IPS-18c (cell line): ENCODE data around the gene SPATA16.
"Not testable (repeated sequence)": the region's sequence is repeated elsewhere in the genome, so short reads cannot be mapped to it uniquely, and the experiment has no call there.

ENCODE experiments used
- H3K4me3 ChIP-seq: 2 replicates; pipeline ENCODE4 v1.7.0; 2013; ENCODE audit warnings: low read depth, mild to moderate bottlenecking, low read length, moderate library complexity; ENCODE audit not compliant: insufficient read depth
- H3K9me3 ChIP-seq: one replicate; pipeline ENCODE4 v1.6.1; 2013; ENCODE audit warnings: mild to moderate bottlenecking, low read length, moderate library complexity; ENCODE audit not compliant: control insufficient read depth, insufficient read depth

SPATA16 gene

GRCh38 chr3:172982736-172983364 is 158.2 kb downstream of the SPATA16 start:
- Histone ChIP-seq H3K4me3 (no peak overlapping the region), H3K9me3 (no peaks in the 10 kb centered on the region)

GRCh38 chr3:172981407-172981983 is 159.5 kb downstream of the SPATA16 start:
- Histone ChIP-seq H3K4me3 (no peak overlapping the region), H3K9me3 (no peaks in the 10 kb centered on the region)

GRCh38 chr3:172980849-172981248 is 160.2 kb downstream of the SPATA16 start:
- Histone ChIP-seq H3K4me3 (no peak overlapping the region), H3K9me3 (no peaks in the 10 kb centered on the region)

GRCh38 chr3:172977696-172978095 is 163.3 kb downstream of the SPATA16 start:
- H3K4me3 ChIP-seq, result no peak overlapping the region
- H3K9me3 ChIP-seq, result no peaks in the 10 kb centered on the region

GRCh38 chr3:172974969-172975368 is 166.1 kb downstream of the SPATA16 start:
- H3K9me3 ChIP-seq, result no peaks in the 10 kb centered on the region
- no peak overlapping the region for H3K4me3 ChIP-seq

GRCh38 chr3:172973799-172974198 is 167.2 kb downstream of the SPATA16 start:
- H3K9me3 ChIP-seq, result no peaks in the 10 kb centered on the region
- no peak overlapping the region for H3K4me3 ChIP-seq

GRCh38 chr3:172972717-172973116 is 168.3 kb downstream of the SPATA16 start:
- Histone ChIP-seq H3K9me3 (no peaks in the 10 kb centered on the region), H3K4me3 (no peak overlapping the region)

GRCh38 chr3:172972067-172972466 is 169.0 kb downstream of the SPATA16 start:
- H3K4me3 ChIP-seq, result no peak overlapping the region
- H3K9me3 ChIP-seq, result no peaks in the 10 kb centered on the region

- Histone ChIP-seq H3K4me3 (no peak overlapping the region), H3K9me3 (no peaks in the 10 kb centered on the region)
These were observed 172.4 kb downstream of the SPATA16 start for GRCh38 chr3:172968646-172969045.

- Histone ChIP-seq H3K9me3 (no peaks in the 10 kb centered on the region), H3K4me3 (no peak overlapping the region)
These were observed 175.8 kb downstream of the SPATA16 start for GRCh38 chr3:172965256-172965655.

- not testable (repeated sequence) for H3K9me3 ChIP-seq
These were observed 180.3 kb downstream of the SPATA16 start for GRCh38 chr3:172960626-172961182.

GRCh38 chr3:172958565-172958964 is 182.5 kb downstream of the SPATA16 start:
- Histone ChIP-seq H3K9me3 (no peaks in the 10 kb centered on the region), H3K4me3 (no peak overlapping the region)

More at GRCh38 chr3:172960626-172961182, 180.3 kb downstream of the SPATA16 start:
- not testable (repeated sequence) for H3K4me3 ChIP-seq

GRCh38 chr3:172953571-172953970 is 187.5 kb downstream of the SPATA16 start:
- H3K4me3 ChIP-seq, result no peak overlapping the region
- no peaks in the 10 kb centered on the region for H3K9me3 ChIP-seq

- no peak overlapping the region for H3K4me3 ChIP-seq
These were observed 189.5 kb downstream of the SPATA16 start for GRCh38 chr3:172951511-172951910.

GRCh38 chr3:172946061-172946460 is 195.0 kb downstream of the SPATA16 start:
- H3K4me3 ChIP-seq, result no peak overlapping the region
- H3K9me3 ChIP-seq, result peaks cover 2% of the 10 kb centered on the region

More at GRCh38 chr3:172951511-172951910, 189.5 kb downstream of the SPATA16 start:
- peaks cover 2% of the 10 kb centered on the region for H3K9me3 ChIP-seq

GRCh38 chr3:172939651-172940293 is 201.3 kb downstream of the SPATA16 start:
- Histone ChIP-seq H3K4me3 (no peak overlapping the region), H3K9me3 (no peaks in the 10 kb centered on the region)

- H3K9me3 ChIP-seq, result no peaks in the 10 kb centered on the region
- H3K4me3 ChIP-seq, result no peak overlapping the region
These were observed 202.2 kb downstream of the SPATA16 start for GRCh38 chr3:172938788-172939187.

GRCh38 chr3:172931746-172932285 is 209.2 kb downstream of the SPATA16 start:
- no peak overlapping the region for H3K4me3 ChIP-seq
- no peaks in the 10 kb centered on the region for H3K9me3 ChIP-seq
